Stimulated activated CD8-positive, alpha-beta memory T cell treated with anti-CD3 and anti-CD28 coated beads, Interleukin-7, amount 100 ng/mL, for 24 hours (primary cell): ENCODE measurements around the gene SGIP1.
A peak's percentile ranks its signal among the peaks of the same experiment; 100 is the strongest.
"Not testable (repeated sequence)": the region's sequence is repeated elsewhere in the genome, so short reads cannot be mapped to it uniquely, and the experiment has no call there.

Source experiments
- DNase-seq: peaks from one replicate; pipeline ENCODE4 v3.0.0-alpha.2; 2020; ENCODE audit warnings: low read depth

SGIP1 gene

DNA sequence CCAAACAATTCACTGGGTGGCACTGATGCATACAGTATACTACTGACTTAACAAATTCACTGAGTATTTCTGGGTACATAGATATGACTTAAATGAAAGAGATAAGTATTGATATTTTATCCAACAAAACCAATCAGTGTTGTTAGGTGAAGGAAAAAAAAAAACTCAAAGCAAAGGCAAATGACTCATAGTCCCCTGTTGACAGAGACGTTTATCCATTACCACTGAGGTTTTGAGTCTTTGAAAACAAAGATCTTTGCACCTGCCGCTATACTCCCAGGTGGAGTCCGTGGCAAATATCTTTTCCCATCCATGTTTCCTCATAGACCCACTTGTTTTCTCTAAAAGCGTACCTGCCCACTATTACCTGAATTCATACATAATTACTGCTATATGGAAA is 236.7 kb downstream of the SGIP1 start:
- no peak for DNase-seq

DNA sequence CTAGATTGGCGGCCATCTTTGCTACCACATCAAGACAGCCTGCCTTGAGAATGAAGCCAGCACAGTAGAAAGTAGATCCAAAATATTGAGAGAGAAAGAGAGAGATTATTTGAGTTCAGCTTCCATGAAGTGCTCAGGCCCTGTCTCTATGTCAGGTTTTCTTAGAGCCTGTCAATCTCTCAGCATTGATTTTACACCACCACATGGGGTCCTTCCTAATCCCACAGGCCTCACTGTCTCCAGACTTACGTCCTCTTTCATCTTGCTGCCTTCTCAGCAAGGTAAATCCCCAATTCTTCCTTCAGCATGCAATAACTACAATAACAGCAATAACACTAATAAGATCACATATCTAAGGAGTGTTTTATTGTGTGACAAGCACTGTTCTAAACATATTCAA is 239.3 kb downstream of the SGIP1 start:
- DNase-seq, result no peak

DNA sequence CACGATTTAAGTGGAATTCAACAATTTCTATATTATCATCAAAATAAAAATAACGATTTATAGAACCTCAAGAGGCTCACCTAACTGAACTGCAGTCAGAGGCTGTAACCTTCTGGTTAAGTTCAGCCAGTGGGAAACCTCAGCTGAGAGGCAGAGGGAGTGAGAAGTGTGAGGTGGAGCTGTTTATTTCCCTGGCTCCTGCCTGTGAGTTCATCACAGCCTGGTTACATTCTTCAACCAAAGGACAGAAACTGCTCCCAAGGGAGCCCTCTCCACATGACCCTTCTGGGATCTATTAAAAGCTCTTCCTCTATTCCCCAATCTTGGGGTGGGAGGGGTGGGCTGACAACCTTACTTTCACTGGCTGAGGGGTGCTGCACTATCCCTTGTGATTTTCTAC is 240.5 kb downstream of the SGIP1 start:
- no peak for DNase-seq

DNA sequence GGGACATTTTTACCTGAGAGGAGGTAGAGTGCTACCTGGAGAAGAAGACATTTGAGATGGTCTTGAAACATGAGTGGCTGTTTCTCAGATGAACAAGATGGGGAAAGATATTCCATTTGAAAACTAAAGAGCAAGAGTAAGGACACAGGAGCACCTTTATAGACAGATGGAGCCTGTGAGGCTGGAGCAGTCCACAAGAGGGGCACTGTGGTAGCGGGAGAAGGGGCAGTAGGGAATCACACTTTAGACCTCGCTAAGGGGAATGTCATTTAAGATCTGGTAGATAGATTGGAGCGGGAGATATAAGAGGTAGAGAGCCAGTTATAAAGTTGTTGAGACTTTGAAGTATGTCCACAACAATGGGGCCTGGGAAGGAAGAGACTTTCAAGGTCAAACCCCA is 241.7 kb downstream of the SGIP1 start:
- DNase-seq, result no peak

DNA sequence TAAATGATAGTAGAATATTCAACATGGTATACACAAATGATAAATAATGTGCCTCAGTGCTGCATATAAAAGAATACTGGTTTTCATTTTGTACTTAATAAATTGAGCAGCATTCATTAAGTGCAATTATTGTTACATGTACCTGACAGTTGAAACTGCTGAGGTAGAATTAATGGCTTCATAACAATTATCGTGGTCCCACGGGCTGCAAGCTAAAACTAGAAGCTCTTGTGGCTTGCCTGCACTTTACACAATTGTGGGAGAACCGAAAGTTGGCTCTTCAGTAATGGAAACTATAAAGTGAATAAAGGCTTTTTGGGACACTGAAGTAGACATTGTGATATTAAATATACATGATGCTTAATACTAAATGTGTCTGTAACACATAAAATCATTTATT is 243.9 kb downstream of the SGIP1 start:
- DNase-seq, result no peak

DNA sequence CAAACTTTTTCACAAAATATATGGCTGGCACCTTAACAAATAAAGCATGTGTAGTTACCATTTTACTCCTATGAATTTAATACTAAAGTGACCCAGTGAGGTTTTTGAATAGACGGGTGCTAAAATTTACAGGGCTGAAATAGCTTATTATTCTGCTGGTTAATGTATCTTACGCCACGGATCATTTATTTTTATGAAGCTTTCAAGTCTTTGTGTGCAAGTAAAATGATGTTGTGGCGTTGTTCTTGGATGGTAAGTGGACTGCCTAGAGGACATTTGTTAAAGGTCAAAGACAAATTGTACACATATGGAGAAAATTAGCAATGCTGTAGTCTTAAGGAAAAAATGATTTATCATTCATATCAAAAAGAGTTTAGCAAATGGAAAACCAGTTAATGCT is 244.3 kb downstream of the SGIP1 start:
- DNase-seq, result no peak

DNA sequence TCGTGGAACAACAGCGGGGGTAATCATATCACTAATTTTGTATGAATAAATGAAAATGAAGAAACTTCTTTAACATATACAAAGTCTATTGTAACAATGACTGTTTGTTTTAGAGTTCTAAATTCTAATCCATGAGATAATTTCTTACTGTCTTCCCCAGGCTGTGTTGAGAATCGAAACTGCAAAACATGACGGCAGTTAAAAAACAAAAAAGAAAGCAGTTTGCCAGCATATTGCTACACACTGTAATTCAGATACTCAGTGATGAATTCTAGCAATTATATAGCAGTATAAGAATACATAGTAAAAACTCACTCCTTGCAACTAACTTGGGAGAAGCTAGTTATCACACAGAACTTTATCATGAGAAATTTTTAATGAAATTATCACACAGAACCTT is 245.0 kb downstream of the SGIP1 start:
- no peak for DNase-seq

DNA sequence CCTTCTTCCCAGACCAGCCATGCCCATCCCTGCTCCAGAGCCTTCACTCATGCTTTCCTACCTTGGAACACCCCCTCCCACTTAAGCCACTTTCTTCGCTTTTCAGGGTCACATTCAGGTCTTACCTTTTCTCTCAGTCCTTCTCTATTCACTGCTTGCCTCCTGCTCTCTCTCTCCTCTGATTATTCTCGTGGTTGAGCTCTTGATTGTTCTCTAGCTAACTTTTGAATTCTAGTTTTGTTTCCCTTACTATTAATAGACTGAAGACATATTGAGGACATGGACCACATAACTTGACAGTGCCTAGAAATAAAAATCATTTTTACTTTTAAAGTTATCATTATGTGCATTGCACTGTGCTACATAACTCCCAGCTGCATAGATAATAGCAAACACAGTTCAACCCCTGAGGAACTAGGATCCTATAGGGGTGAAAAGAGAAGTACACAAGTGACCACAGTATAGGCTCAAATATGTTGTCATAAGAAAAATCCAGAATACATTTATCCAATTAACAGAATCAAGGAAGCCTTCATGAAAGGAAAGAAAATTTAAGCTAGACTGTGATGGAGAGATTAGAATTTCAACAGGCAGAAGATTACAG is 245.6 kb downstream of the SGIP1 start:
- no peak for DNase-seq

DNA sequence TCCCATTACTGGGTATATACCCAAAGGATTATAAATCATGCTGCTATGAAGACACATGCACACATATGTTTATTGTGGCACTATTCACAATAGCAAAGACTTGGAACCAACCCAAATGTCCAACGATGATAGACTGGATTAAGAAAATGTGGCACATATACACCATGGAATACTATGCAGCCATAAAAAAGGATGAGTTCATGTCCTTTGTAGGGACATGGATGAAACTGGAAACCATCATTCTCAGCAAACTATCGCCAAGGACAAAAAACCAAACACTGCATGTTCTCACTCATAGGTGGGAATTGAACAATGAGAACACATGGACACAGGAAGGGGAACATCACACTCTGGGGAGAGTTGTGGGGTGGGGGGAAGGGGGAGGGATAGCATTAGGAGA is 251.8 kb downstream of the SGIP1 start:
- DNase-seq, result not testable (repeated sequence)

DNA sequence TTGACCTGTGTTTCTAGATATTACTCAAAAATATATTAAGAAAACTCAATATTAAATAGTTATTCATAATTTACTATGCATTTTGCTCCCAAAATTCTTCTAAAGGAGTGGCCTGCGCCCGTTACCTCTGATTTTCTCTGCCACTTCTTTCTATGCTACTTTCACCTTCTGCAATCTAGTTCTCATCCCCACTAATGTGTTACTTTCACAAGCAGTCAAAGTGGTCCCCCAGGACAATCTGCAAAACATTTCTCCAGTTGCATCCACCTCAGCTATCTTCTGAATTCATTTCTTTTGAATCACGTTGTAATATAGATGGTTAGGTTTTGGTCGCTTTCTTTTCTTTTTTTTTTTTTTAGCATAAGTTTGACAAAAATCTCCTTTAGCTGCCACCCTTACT is 253.7 kb downstream of the SGIP1 start:
- no peak for DNase-seq

DNA sequence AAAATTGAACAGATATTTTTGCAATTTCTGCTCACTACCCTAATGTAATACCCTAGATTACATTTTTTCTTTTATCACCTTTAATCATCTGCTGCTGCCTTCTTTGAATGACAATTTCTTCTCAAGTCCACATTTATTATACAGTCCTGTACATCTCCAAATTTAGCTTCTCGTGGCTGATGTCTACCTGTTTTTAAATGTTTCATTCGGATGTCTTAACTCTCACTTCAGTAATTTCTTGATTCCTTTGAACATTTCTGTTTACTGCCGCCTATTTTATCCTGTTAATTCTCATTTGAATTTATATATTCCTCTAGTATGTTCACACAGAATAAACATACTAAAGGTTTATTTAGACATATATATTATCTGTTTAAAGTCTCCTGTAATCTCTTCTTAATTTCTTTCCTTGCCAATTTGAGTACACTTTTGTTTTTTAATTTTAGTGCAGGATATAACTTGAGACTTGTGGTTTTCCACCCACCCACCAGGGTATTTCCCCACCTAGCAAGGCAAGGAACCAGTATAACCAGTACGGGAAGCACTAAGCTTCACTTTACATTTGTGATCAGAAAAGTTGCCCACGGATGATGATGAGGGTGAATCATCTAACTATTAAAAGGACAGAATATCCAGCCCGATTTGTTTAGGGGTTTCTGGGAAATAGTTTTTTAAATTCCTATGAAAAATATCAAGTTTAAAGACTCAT is 254.4 kb downstream of the SGIP1 start:
- peak; percentile 29 for DNase-seq

DNA sequence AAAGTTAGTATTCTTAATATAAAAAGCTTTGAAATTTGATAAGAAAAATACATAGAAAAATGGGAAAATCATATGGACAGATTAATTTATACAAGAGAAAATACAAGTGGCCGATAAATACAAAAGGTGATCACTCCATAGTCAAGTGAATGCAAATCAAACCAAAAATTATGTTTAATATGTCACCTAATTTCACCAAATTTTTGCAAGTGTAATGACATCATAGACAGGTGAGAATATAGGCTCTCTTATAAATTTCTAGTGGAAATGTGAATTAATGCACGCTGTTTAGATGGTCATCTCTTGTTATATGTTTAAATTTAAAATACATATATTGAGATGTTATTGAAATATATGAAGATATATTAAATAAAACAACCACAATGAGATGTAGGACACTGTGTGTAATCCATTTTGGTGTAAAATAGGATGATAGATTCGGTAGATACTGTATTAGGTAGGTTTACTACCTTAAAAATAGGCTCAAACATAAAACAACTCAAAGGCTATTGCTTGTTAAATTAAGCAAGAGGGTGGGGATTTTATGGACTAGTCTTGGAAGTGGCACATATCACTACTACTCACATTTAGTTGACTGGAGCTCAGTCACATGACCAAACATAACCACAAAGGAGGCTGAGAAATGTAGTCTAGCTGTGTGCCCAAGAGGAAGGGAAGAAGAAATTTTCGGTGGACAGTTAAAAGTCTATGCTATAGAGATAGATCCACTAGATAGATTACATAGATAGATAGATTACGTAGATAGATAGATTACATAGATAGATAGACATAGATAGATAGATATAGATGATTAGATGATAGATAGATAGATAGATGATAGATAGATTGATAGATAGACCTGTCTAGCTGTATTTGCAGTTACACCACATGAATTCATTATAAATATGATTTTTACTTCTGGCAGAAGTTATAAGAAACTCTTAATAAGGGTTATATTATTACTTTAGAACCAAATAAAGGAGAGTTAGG is 258.0 kb downstream of the SGIP1 start:
- no peak for DNase-seq

DNA sequence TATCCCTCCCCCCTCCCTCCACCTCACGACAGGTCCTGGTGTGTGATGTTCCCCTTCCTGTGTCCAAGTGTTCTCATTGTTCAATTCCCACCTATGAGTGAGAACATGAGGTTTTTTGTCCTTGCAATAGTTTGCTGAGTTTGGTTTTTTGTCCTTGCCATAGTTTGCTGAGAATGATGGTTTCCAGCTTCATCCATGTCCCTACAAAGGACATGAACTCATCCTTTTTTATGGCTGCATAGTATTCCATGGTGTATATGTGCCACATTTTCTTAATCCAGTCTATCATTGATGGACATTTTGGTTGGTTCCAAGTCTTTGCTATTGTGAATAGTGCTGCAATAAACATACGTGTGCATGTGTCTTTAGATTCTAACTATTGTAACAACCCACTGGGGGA is 261.9 kb downstream of the SGIP1 start:
- DNase-seq, result not testable (repeated sequence)
